ENCODE measurements around the gene LIPM.

LIPM gene

GRCh38 chr10:88788924-88789323, 13.6 kb upstream of the LIPM start:
- TF ChIP-seq ZNF645 (tag by site-specific recombination; IDR thresholded peaks at IDR 0.05) = no peak
- no peak for TF ChIP-seq ZNF335 (tag by site-specific recombination; conservative IDR thresholded peaks at IDR 0.05)
- TF ChIP-seq ZNF274 (IDR thresholded peaks at IDR 0.05; ENCODE audit: low read length) = no peak
- no peak for TF ChIP-seq ZNF274 (tag by site-specific recombination; IDR thresholded peaks at IDR 0.05; ENCODE audit: borderline replicate concordance)
- TF ChIP-seq ZBTB26 (tag by site-specific recombination; optimal IDR thresholded peaks at IDR 0.05) = no peak
- no peak for TF ChIP-seq YY2 (tag by site-specific recombination; IDR thresholded peaks at IDR 0.05)
- TF ChIP-seq ZNF362 (tag by site-specific recombination; IDR thresholded peaks at IDR 0.05) = no peak
- TF ChIP-seq ZBTB11 (tag by site-specific recombination; conservative IDR thresholded peaks at IDR 0.05; ENCODE audit: low read depth) = no peak
- no peak for TF ChIP-seq ZNF416 (tag by site-specific recombination; IDR thresholded peaks at IDR 0.05)
- TF ChIP-seq AEBP2 (tag by site-specific recombination; IDR thresholded peaks at IDR 0.05; ENCODE audit: borderline replicate concordance) = no peak
- TF ChIP-seq REPIN1 (tag by site-specific recombination; IDR thresholded peaks at IDR 0.05; ENCODE audit: low read depth) = no peak
- TF ChIP-seq PATZ1 (tag by site-specific recombination; IDR thresholded peaks at IDR 0.05) = no peak
- no peak for TF ChIP-seq ZNF266 (tag by site-specific recombination; IDR thresholded peaks at IDR 0.05; ENCODE audit: low read depth)
- TF ChIP-seq ELK4 (IDR thresholded peaks at IDR 0.05; ENCODE audit: borderline replicate concordance, low read depth, low read length) = no peak
- TF ChIP-seq ZNF530 (tag by site-specific recombination; IDR thresholded peaks at IDR 0.05; ENCODE audit: low read depth) = no peak
- no peak for TF ChIP-seq ZNF600 (tag by site-specific recombination; IDR thresholded peaks at IDR 0.05)
- TF ChIP-seq ZNF48 (tag by site-specific recombination; IDR thresholded peaks at IDR 0.05) = no peak
- no peak for TF ChIP-seq FEZF1 (tag by site-specific recombination; IDR thresholded peaks at IDR 0.05)
- no peak for TF ChIP-seq ZNF837 (tag by site-specific recombination; IDR thresholded peaks at IDR 0.05)
- ChIA-PET CTCF (interaction anchor here (0.6 to 1.2 kb wide), 2 partner anchors 22 to 60 kb away, joined by 4 read pairs; no protein-coding TSS in a partner anchor), POLR2A (no interaction called here)
- Histone ChIP-seq H3K4me3 (ENCODE audit: low read depth, low read length) (no peak overlapping the region), H3K9me3 (ENCODE audit: control insufficient read depth, insufficient read depth, low read depth, low read length) (no peaks in the 10 kb centered on the region), H3K27ac (ENCODE audit: extremely low read depth, low read depth, low read length) (no peak overlapping the region), H3K36me3 (ENCODE audit: control insufficient read depth in 2 of 2, insufficient read depth in 1 of 2, low read length in 2 of 2) (no peaks in the 10 kb centered on the region), H3K4me1 (ENCODE audit: control insufficient read depth, insufficient read depth, low read length) (no peaks in the 10 kb centered on the region)

Data from HEK293 (cell line).